HEK293 (cell line): Measurements from ENCODE around the gene AVL9.

Experiments
- CTCF ChIA-PET: fragments of 350-600 bp; formaldehyde crosslinking; extraction: SDS; loops from one replicate; lab custom pipeline; 2021; ENCODE audit warnings: antibody characterized with exemption; lab: Yijun Ruan, JAX
- POLR2A ChIA-PET: fragments of 300-600 bp; formaldehyde crosslinking; extraction: SDS; loops from one replicate; lab custom pipeline; 2020; ENCODE audit warnings: antibody characterized with exemption, inconsistent platforms; lab: Yijun Ruan, JAX
- H3K27ac ChIP-seq: fragments of 200-500 bp; sonication (Bioruptor generic); 2 replicates; pipeline ENCODE4 v1.5.1; 2014; ENCODE audit warnings: low read depth, low read length, control low read depth, inconsistent platforms; ENCODE audit errors: extremely low read depth
- H3K36me3 ChIP-seq, 2 experiments: fragments of 200-500 bp in 1 of 2; sonication (Bioruptor generic) in 1 of 2; 1 replicate in 1 of 2; 2 replicates in 1 of 2; pipeline ENCODE4 v1.5.1; 2014 to 2017; ENCODE audit warnings: inconsistent platforms in 2 of 2, low read length in 2 of 2; ENCODE audit not compliant: control insufficient read depth in 2 of 2, insufficient read depth in 1 of 2
- H3K4me1 ChIP-seq: fragments of 200-500 bp; sonication (Bioruptor generic); 2 replicates; pipeline ENCODE4 v1.5.1; 2014; ENCODE audit warnings: mild to moderate bottlenecking, low read length, inconsistent platforms; ENCODE audit not compliant: control insufficient read depth, insufficient read depth
- H3K4me3 ChIP-seq: 2 replicates; pipeline ENCODE4 v1.5.1; 2011; ENCODE audit warnings: low read depth, mild to moderate bottlenecking, control low read depth, low read length, moderate library complexity
- H3K9me3 ChIP-seq: fragments of 200-500 bp; sonication (Bioruptor generic); 2 replicates; pipeline ENCODE4 v1.5.1; 2014; ENCODE audit warnings: low read depth, low read length, inconsistent platforms; ENCODE audit not compliant: control insufficient read depth, insufficient read depth
- GLIS2 ChIP-seq: fragments of 450-650 bp; formaldehyde crosslinking; IDR thresholded peaks from 2 replicates; pipeline ENCODE4 v1.5.1; 2016; ENCODE audit warnings: missing biosample characterization, missing genetic modification characterization
- HOXA7 ChIP-seq: sonication (generic); formaldehyde crosslinking; IDR thresholded peaks from 2 replicates; pipeline ENCODE4 v1.8.1; 2022; ENCODE audit warnings: missing genetic modification reagents, borderline replicate concordance
- KLF16 ChIP-seq: fragments of 450-650 bp; formaldehyde crosslinking; IDR thresholded peaks from 2 replicates; pipeline ENCODE4 v1.5.1; 2017; ENCODE audit warnings: missing biosample characterization, missing genetic modification characterization
- RBAK ChIP-seq: fragments of 450-650 bp; formaldehyde crosslinking; IDR thresholded peaks from 2 replicates; pipeline ENCODE4 v1.5.1; 2016; ENCODE audit warnings: missing biosample characterization, missing genetic modification characterization
- SP2 ChIP-seq: fragments of 450-650 bp; formaldehyde crosslinking; IDR thresholded peaks from 2 replicates; pipeline ENCODE4 v1.5.1; 2016; ENCODE audit warnings: missing biosample characterization, missing genetic modification characterization
- YY2 ChIP-seq: fragments of 450-650 bp; formaldehyde crosslinking; IDR thresholded peaks from 2 replicates; pipeline ENCODE4 v1.5.1; 2016; ENCODE audit warnings: missing biosample characterization, missing genetic modification characterization
- ZBTB20 ChIP-seq: fragments of 450-650 bp; formaldehyde crosslinking; IDR thresholded peaks from 2 replicates; pipeline ENCODE4 v1.5.1; 2016; ENCODE audit warnings: missing biosample characterization, missing genetic modification characterization
- ZIC2 ChIP-seq: fragments of 450-650 bp; formaldehyde crosslinking; IDR thresholded peaks from 2 replicates; pipeline ENCODE4 v1.5.1; 2016; ENCODE audit warnings: missing biosample characterization, missing genetic modification characterization
- ZNF174 ChIP-seq: fragments of 450-650 bp; formaldehyde crosslinking; IDR thresholded peaks from 2 replicates; pipeline ENCODE4 v1.5.0; 2017; ENCODE audit warnings: missing biosample characterization, mild to moderate bottlenecking, missing genetic modification characterization
- ZNF26 ChIP-seq: fragments of 450-650 bp; formaldehyde crosslinking; IDR thresholded peaks from 2 replicates; pipeline ENCODE4 v1.5.1; 2016; ENCODE audit warnings: missing biosample characterization, missing genetic modification characterization
- ZNF274 ChIP-seq, 2 experiments: fragments of 200-500 bp in 1 of 2; fragments of 450-650 bp in 1 of 2; sonication (Bioruptor generic) in 1 of 2; formaldehyde crosslinking in 1 of 2; IDR thresholded peaks; 2 replicates each; pipeline versions ENCODE4 v1.5.1 to v1.6.1; 2014 to 2016; ENCODE audit warnings: borderline replicate concordance in 1 of 2, inconsistent platforms in 1 of 2, low read length in 1 of 2, missing biosample characterization in 1 of 2, missing genetic modification characterization in 1 of 2
- ZNF394 ChIP-seq: fragments of 450-650 bp; formaldehyde crosslinking; IDR thresholded peaks from 2 replicates; pipeline ENCODE4 v1.5.1; 2016; ENCODE audit warnings: missing biosample characterization, missing genetic modification characterization, mild to moderate bottlenecking, moderate library complexity, borderline replicate concordance
- ZNF560 ChIP-seq: fragments of 450-650 bp; formaldehyde crosslinking; IDR thresholded peaks from 2 replicates; pipeline ENCODE4 v1.5.1; 2017; ENCODE audit warnings: missing biosample characterization, missing genetic modification characterization, borderline replicate concordance
- ZNF585B ChIP-seq: fragments of 450-650 bp; formaldehyde crosslinking; IDR thresholded peaks from 2 replicates; pipeline ENCODE4 v1.5.1; 2016; ENCODE audit warnings: missing biosample characterization, missing genetic modification characterization
- ZNF610 ChIP-seq: fragments of 450-650 bp; formaldehyde crosslinking; IDR thresholded peaks from 2 replicates; pipeline ENCODE4 v1.5.1; 2016; ENCODE audit warnings: missing biosample characterization, missing genetic modification characterization, borderline replicate concordance
- ZNF621 ChIP-seq: fragments of 450-650 bp; formaldehyde crosslinking; IDR thresholded peaks from 2 replicates; pipeline ENCODE4 v1.5.1; 2017; ENCODE audit warnings: missing biosample characterization, missing genetic modification characterization
- ZNF623 ChIP-seq: fragments of 450-650 bp; formaldehyde crosslinking; IDR thresholded peaks from 2 replicates; pipeline ENCODE4 v1.5.1; 2016; ENCODE audit warnings: missing biosample characterization, missing genetic modification characterization
- ZNF654 ChIP-seq: fragments of 450-650 bp; formaldehyde crosslinking; IDR thresholded peaks from 2 replicates; pipeline ENCODE4 v1.5.1; 2016; ENCODE audit warnings: low read depth, missing biosample characterization, missing genetic modification characterization
- ZNF701 ChIP-seq: fragments of 450-650 bp; formaldehyde crosslinking; IDR thresholded peaks from 2 replicates; pipeline ENCODE4 v1.5.1; 2016; ENCODE audit warnings: missing biosample characterization, missing genetic modification characterization
- ZNF76 ChIP-seq: fragments of 450-650 bp; formaldehyde crosslinking; IDR thresholded peaks from 2 replicates; pipeline ENCODE4; 2016; ENCODE audit warnings: low read depth, missing biosample characterization, missing genetic modification characterization, borderline replicate concordance
- ZNF768 ChIP-seq: fragments of 450-650 bp; formaldehyde crosslinking; IDR thresholded peaks from 2 replicates; pipeline ENCODE4 v1.5.1; 2018; ENCODE audit warnings: missing biosample characterization, mild to moderate bottlenecking, missing genetic modification characterization
- ZNF837 ChIP-seq: fragments of 450-650 bp; formaldehyde crosslinking; IDR thresholded peaks from 2 replicates; pipeline ENCODE4 v1.5.1; 2016; ENCODE audit warnings: missing biosample characterization, missing genetic modification characterization
- ZXDB ChIP-seq: fragments of 450-650 bp; formaldehyde crosslinking; IDR thresholded peaks from 2 replicates; pipeline ENCODE4 v1.5.1; 2016; ENCODE audit warnings: missing biosample characterization, missing genetic modification characterization
- TF ChIP-seq, protein P1 (sequence below): fragments of 450-650 bp; IDR thresholded peaks from 2 replicates; pipeline ENCODE4 v1.5.1; 2018; ENCODE audit warnings: missing biosample characterization, mild to moderate bottlenecking, missing genetic modification characterization
- TF ChIP-seq, protein P2 (sequence below): fragments of 450-650 bp; formaldehyde crosslinking; IDR thresholded peaks from 2 replicates; pipeline ENCODE4 v1.5.1; 2016; ENCODE audit warnings: missing biosample characterization, missing genetic modification characterization
- TF ChIP-seq, protein P3 (sequence below): fragments of 450-650 bp; formaldehyde crosslinking; IDR thresholded peaks from 2 replicates; pipeline ENCODE4 v1.5.1; 2017; ENCODE audit warnings: missing biosample characterization, missing genetic modification characterization

Gene AVL9

GRCh38 chr7:32481176-32481575 is 14.1 kb upstream of the AVL9 start:
- CTCF ChIA-PET = interaction anchor here (2.7 to 3.1 kb wide), 2 partner anchors 269 to 274 kb away, joined by 30 to 52 read pairs; no protein-coding TSS in a partner anchor
- H3K36me3 ChIP-seq = peaks cover 8 to 9% of the 10 kb centered on the region in 2 experiments
- POLR2A ChIA-PET = no interaction called here

GRCh38 chr7:32481921-32482320 is 13.4 kb upstream of the AVL9 start:
- Histone ChIP-seq H3K4me3 (no peak overlapping the region), H3K36me3 (peaks cover 15 to 16% of the 10 kb centered on the region in 2 experiments), H3K4me1 (no peaks in the 10 kb centered on the region), H3K9me3 (no peaks in the 10 kb centered on the region), H3K27ac (no peak overlapping the region)
- TF ChIP-seq, protein P1, sequence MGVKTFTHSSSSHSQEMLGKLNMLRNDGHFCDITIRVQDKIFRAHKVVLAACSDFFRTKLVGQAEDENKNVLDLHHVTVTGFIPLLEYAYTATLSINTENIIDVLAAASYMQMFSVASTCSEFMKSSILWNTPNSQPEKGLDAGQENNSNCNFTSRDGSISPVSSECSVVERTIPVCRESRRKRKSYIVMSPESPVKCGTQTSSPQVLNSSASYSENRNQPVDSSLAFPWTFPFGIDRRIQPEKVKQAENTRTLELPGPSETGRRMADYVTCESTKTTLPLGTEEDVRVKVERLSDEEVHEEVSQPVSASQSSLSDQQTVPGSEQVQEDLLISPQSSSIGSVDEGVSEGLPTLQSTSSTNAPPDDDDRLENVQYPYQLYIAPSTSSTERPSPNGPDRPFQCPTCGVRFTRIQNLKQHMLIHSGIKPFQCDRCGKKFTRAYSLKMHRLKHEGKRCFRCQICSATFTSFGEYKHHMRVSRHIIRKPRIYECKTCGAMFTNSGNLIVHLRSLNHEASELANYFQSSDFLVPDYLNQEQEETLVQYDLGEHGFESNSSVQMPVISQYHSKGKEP (tag by site-specific recombination) = no peak
- no peak for TF ChIP-seq ZXDB
- no peak for TF ChIP-seq ZNF654 (tag by site-specific recombination)
- TF ChIP-seq YY2 = no peak
- no peak for TF ChIP-seq ZNF26
- TF ChIP-seq ZNF768 (tag by site-specific recombination) = no peak
- TF ChIP-seq ZNF610 (tag by site-specific recombination) = no peak
- no peak for TF ChIP-seq ZNF274 (IDR thresholded peaks at IDR 0.05; ENCODE audit: low read length)
- TF ChIP-seq ZNF274 (tag by site-specific recombination; IDR thresholded peaks at IDR 0.05; ENCODE audit: borderline replicate concordance) = no peak
- no peak for TF ChIP-seq ZNF621
- no peak for TF ChIP-seq ZBTB20 (tag by site-specific recombination)
- no peak for TF ChIP-seq ZNF394
- ChIA-PET CTCF (interaction anchor here (1.1 kb wide), 1 partner anchor 269 kb away, joined by 3 read pairs; no protein-coding TSS in a partner anchor), POLR2A (no interaction called here)

More at GRCh38 chr7:32481176-32481575, 14.1 kb upstream of the AVL9 start:
- TF ChIP-seq ZNF623 (tag by site-specific recombination) (no peak), ZNF837 (tag by site-specific recombination) (no peak), KLF16 (tag by site-specific recombination) (no peak)
- TF ChIP-seq, protein P2, sequence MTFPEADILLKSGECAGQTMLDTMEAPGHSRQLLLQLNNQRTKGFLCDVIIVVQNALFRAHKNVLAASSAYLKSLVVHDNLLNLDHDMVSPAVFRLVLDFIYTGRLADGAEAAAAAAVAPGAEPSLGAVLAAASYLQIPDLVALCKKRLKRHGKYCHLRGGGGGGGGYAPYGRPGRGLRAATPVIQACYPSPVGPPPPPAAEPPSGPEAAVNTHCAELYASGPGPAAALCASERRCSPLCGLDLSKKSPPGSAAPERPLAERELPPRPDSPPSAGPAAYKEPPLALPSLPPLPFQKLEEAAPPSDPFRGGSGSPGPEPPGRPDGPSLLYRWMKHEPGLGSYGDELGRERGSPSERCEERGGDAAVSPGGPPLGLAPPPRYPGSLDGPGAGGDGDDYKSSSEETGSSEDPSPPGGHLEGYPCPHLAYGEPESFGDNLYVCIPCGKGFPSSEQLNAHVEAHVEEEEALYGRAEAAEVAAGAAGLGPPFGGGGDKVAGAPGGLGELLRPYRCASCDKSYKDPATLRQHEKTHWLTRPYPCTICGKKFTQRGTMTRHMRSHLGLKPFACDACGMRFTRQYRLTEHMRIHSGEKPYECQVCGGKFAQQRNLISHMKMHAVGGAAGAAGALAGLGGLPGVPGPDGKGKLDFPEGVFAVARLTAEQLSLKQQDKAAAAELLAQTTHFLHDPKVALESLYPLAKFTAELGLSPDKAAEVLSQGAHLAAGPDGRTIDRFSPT = no peak
- H3K9me3 ChIP-seq = no peaks in the 10 kb centered on the region
- no peaks in the 10 kb centered on the region for H3K4me1 ChIP-seq
- no peak overlapping the region for H3K4me3 ChIP-seq
- no peak overlapping the region for H3K27ac ChIP-seq

DNA sequence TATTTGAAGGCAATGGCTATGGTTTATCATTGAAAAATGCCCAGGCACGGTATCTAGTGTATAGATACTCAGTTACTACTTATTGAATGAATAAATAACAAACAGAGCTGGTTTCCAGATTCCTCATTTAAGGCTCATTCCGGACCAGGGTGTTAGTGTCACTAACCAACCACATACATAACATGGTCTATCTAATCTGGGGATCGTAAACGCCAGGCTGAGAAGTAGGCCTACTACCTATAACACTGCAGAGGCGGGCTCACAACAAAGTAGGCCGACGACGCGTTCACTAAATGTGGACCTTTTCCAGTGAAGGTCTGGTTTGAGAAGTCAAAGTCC is 5.5 kb upstream of the AVL9 start:
- Histone ChIP-seq H3K4me1 (peaks cover 3% of the 10 kb centered on the region; the same call in 1 of the 2 replicates), H3K36me3 (peaks cover 32 to 34% of the 10 kb centered on the region in 2 experiments), H3K9me3 (no peaks in the 10 kb centered on the region)
- no peak for TF ChIP-seq ZIC2 (tag by site-specific recombination)
- TF ChIP-seq ZNF701 (tag by site-specific recombination) = no peak
- TF ChIP-seq ZNF76 (tag by site-specific recombination) = no peak
- TF ChIP-seq SP2 (tag by site-specific recombination) = no peak
- no peak for TF ChIP-seq ZNF560 (tag by site-specific recombination)
- TF ChIP-seq ZNF585B (tag by site-specific recombination) = no peak
- TF ChIP-seq, protein P3, sequence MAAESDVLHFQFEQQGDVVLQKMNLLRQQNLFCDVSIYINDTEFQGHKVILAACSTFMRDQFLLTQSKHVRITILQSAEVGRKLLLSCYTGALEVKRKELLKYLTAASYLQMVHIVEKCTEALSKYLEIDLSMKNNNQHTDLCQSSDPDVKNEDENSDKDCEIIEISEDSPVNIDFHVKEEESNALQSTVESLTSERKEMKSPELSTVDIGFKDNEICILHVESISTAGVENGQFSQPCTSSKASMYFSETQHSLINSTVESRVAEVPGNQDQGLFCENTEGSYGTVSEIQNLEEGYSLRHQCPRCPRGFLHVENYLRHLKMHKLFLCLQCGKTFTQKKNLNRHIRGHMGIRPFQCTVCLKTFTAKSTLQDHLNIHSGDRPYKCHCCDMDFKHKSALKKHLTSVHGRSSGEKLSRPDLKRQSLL (tag by site-specific recombination) = no peak
- TF ChIP-seq GLIS2 (tag by site-specific recombination) = no peak
- TF ChIP-seq ZNF174 = no peak
- TF ChIP-seq HOXA7 = no peak
- TF ChIP-seq RBAK = no peak
- TF ChIP-seq, all 188 proteins: peak for 0
- H3K27ac ChIP-seq = peak overlapping the region; percentile 71
- ChIA-PET POLR2A (interaction anchor here (0.6 to 1.2 kb wide), 3 partner anchors 16 to 1863 kb away, joined by 3 to 4 read pairs (median 3); partner anchors contain the start of gene RP9), CTCF (interaction anchor here (0.7 to 2.5 kb wide), 3 partner anchors 10 to 280 kb away, joined by 7 to 14 read pairs (median 7); no protein-coding TSS in a partner anchor)
- H3K4me3 ChIP-seq = peak overlapping the region; percentile 87
